ENCODE results near the gene GCAT.
A peak's percentile ranks its signal among the peaks of the same experiment; 100 is the strongest.
"Not testable (repeated sequence)": the region's sequence is repeated elsewhere in the genome, so short reads cannot be mapped to it uniquely, and the experiment has no call there.

GCAT gene

DNA sequence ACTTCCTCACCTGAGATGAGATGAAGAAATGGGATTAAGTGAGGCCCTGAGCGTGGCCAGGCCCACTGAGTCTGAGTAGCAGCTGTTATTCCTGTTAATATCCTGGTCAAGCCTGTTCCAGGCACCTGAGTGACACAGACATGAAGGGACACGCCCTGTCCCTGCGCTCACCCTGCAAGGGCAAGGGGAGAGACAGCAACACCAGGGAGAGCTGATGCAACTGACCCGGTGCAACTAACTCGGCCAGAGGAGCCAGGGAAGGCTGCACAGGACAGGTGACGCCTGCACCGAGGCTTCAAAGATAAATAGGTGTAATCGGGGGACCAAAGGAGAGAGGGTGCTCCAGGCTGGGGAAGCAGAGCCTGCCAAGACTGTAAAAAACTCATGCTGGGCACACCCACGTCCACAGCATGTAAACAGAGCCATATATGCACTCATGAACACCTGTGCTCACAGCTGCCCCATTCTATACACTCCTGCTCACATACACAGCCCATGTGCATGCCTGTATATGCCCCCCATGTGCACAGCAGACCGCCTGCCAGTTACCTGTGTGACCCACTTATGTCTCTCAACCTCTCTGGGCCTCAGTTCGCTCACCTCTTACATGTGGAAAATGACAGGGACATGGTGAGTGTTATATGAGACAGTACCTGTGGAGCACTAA lies 22.8 kb upstream of the GCAT start:
- DNase-seq (ENCODE audit: insufficient read length) = no peak
- no peak for FAIRE-seq
- TF ChIP-seq TAF1 (IDR thresholded peaks at IDR 0.05; ENCODE audit: borderline replicate concordance, low read depth, low read length) (no peak), POLR2A (IDR thresholded peaks at IDR 0.05; ENCODE audit: low read depth, low read length) (no peak), POLR2AphosphoS5 (IDR thresholded peaks at IDR 0.05; ENCODE audit: low read depth, low read length) (no peak)

DNA sequence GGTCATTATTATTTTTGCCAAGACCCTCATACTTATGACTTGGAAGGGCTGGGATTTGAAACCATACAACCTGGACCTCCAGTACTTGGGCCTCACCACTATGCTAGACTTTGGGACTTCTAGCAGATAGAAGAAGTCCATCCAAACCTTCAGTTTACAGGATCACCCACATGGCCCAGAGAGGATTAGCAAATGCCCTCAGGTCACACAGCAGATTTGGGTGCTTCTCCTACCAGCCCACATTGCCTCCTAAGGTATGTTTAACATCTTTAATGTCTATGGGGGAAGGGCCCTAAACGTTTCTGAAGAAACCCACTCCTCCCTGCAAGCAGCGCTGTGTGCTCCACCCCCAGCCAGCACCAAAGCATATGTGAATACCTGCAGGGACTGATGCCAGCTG lies 17.5 kb upstream of the GCAT start:
- TF ChIP-seq TAF1 (IDR thresholded peaks at IDR 0.05; ENCODE audit: borderline replicate concordance, low read depth, low read length) (no peak), POLR2A (IDR thresholded peaks at IDR 0.05; ENCODE audit: low read depth, low read length) (no peak), POLR2AphosphoS5 (IDR thresholded peaks at IDR 0.05; ENCODE audit: low read depth, low read length) (no peak)
- no peak for FAIRE-seq
- DNase-seq (ENCODE audit: insufficient read length) = no peak

DNA sequence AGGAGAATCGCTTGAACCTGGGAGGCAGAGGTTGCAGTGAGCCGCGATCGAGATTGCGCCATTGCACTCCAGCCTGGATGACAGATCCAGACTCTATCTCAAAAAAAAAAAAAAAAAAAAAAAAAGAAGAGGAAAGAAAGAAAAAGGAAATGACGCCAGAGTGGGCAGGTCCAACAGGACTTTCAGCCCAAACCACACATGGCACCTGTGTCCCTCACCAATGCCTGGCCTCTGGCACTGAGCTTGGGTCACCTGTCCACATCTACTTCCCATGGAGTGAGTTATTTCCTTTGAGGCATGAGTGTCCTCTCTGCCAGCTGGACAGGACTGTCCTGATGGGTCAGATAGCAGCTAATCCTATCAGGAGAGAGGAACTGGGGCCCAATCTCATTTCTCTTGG lies 15.2 kb upstream of the GCAT start:
- FAIRE-seq = no peak
- TF ChIP-seq POLR2A (IDR thresholded peaks at IDR 0.05; ENCODE audit: low read depth, low read length) = no peak
- no peak for TF ChIP-seq POLR2AphosphoS5 (IDR thresholded peaks at IDR 0.05; ENCODE audit: low read depth, low read length)
- no peak for TF ChIP-seq TAF1 (IDR thresholded peaks at IDR 0.05; ENCODE audit: borderline replicate concordance, low read depth, low read length)
- no peak for DNase-seq (ENCODE audit: insufficient read length)

DNA sequence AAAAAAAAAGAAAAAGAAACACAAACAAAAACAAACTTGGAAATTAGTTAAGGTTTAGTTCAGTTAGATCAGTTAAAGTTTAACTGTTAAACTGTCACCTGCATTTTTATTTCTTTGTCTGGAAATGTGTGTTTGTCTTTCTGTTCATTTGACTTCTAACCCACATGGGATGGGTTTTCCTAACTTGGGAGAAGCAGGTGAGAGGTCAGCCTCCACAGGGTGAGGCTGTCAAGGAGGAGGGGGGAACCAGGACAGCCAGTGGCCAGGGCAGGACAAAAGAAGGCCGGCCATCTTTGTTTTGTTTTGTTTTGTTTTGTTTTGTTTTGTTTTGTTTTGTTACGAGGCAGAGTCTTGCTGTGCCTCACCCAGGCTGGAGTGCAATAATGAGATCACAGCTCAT lies 13.4 kb upstream of the GCAT start:
- DNase-seq (ENCODE audit: insufficient read length) = no peak
- FAIRE-seq = no peak
- TF ChIP-seq TAF1 (IDR thresholded peaks at IDR 0.05; ENCODE audit: borderline replicate concordance, low read depth, low read length) (no peak), POLR2AphosphoS5 (IDR thresholded peaks at IDR 0.05; ENCODE audit: low read depth, low read length) (no peak), POLR2A (IDR thresholded peaks at IDR 0.05; ENCODE audit: low read depth, low read length) (no peak)

DNA sequence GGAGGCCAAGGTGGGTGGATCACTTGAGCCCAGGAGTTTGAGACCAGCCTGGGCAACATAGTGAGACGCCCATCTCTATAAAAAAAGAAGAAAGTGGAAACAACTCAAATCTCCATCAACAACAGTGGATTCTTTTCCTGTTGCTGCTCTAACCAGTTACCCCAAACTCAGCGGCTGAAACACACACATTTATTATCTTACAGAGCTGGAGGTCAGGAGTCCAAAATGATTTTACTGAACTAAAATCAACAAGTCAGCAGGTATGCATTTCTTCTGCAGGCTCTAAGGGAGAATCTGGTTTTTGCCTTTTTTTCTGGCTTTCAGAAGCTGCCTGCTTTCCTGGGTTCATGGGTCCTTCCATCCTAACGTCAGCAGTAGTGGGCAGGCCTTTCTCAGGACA lies 11.7 kb upstream of the GCAT start:
- TF ChIP-seq POLR2AphosphoS5 (IDR thresholded peaks at IDR 0.05; ENCODE audit: low read depth, low read length) (no peak), POLR2A (IDR thresholded peaks at IDR 0.05; ENCODE audit: low read depth, low read length) (no peak), TAF1 (IDR thresholded peaks at IDR 0.05; ENCODE audit: borderline replicate concordance, low read depth, low read length) (no peak)
- FAIRE-seq = no peak
- no peak for DNase-seq (ENCODE audit: insufficient read length)

DNA sequence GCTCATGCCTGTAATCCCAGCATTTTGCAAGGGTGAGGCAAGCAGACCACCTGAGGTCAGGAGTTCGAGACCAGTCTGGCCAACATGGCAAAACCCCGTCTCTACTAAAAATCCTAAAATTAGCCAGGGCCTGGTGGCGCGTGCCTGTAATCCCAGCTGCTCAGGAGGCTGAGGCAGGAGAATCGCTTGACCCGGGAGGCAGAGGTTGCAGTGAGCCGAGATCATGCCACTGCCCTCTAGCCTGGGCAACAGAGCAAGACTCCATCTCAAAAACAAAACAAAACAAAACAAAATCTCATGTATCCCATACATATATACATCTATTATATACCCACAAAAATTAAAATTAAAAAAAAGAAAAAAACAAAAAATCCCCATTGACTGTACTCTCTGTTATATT lies 10.5 kb upstream of the GCAT start:
- FAIRE-seq; DNase-seq (ENCODE audit: insufficient read length): not testable (repeated sequence)

DNA sequence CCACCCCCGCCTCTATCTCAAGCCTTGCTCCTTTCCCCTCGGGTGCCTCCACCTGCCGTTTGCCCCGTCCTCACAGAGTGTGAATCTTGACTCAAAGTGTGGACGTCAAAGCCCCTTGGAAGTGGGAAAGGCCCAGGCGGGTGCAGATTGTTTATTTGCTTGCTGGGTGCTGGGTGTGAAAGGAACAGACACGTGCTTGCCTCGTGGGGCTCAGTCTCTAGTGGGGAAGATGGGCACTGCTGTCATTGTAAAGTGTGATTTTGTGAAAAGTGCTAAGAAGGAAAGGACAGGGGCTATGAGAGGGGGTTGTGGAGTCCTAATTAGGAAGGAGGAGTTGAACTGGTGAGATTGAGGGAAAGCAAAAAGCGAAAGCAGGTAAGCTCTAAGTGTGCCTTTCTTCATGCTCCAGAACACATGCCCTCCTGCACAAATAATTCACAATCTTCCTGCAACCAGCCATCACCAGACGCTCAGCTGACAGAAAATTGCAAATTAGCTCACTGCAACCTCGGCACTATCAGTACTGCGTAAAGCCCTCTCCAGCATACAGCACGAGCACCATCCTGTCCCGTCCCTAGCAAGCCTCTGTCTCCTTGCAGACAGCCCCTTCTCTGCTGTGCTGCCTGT lies 9.7 kb upstream of the GCAT start:
- no peak for FAIRE-seq
- DNase-seq (ENCODE audit: insufficient read length) = no peak
- TF ChIP-seq POLR2AphosphoS5 (IDR thresholded peaks at IDR 0.05; ENCODE audit: low read depth, low read length) (no peak), TAF1 (IDR thresholded peaks at IDR 0.05; ENCODE audit: borderline replicate concordance, low read depth, low read length) (no peak), POLR2A (IDR thresholded peaks at IDR 0.05; ENCODE audit: low read depth, low read length) (no peak)

DNA sequence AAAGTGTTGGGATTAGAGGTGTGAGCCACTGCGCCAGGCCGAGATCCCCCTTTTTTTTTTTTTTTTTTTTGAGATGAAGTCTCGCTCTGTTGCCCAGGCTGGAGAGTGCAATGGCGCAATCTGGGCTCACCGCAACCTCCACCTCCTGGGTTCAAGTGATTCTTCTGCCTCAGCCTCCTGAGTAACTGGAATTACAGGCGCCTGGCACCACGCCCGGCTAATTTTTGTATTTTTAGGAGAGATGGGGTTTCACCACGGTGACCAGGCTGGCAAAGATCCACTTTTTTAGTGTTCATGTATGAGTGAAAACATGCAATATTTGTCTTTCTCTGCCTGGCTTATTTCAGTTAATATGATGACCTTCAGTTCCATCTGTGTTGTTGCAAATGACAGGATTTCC lies 7.8 kb upstream of the GCAT start:
- not testable (repeated sequence) for FAIRE-seq; DNase-seq (ENCODE audit: insufficient read length)

DNA sequence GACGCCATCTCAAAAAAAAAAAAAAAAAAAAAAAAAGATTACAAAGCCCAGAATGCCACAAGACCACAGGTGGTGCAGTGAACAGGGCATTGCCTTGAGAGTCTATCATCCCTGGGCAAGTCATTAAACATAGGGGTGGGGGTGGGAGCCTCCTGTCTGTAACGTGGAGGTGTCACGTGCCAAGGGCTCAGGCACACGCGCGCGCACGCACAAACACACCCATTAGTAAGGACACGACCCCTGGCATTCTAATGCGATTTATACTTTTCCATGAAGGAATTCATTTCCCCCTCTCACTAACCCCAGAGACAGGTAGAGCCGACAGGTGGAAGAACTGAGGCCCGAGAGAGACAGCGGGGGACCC lies 5.8 kb upstream of the GCAT start:
- TF ChIP-seq TAF1 (IDR thresholded peaks at IDR 0.05; ENCODE audit: borderline replicate concordance, low read depth, low read length) = no peak
- no peak for FAIRE-seq
- no peak for DNase-seq (ENCODE audit: insufficient read length)

DNA sequence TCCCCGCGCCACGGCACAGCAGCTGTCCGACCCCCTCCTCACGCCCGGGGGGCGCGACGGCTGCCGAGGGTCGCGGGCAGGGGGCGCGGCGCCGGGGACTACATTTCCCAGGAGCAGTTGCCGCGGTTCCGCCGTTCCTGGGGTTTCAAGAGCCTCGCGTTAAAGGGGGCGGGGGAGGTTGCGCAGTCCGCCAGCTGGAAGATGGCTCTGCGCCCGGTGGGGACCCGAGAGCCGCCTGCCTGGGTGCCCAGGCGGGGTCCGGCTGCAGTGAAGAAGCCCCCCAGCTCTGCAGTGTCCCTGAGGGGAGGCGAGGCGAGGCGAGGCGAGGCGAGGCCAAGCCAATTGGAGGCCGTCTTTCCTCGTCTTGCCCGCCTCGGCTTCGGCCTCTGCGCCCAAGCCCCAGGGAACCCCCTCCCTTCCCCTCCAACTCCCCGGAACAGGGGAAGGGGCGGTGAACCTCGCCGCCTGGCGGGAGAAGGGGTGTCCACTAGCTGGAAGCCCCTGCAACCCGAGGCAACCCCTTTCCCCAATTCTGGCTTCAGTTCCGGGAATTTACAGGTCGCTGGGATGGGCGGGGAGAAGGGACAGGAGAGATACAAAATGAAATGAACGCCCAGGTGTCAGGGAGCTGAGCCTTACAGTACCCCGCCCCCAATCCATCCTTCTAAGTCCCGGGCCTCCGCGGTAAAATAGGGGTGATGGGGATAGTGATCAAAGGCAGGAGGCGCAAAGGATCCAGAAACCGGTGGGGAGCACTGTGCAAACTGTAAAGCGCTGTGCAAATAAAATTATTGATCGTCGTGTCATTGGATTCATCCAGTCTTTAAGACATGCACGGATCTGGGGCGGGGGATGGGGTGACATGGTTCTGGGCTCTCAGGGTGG lies 5.2 kb upstream of the GCAT start:
- TF ChIP-seq POLR2AphosphoS5 (IDR thresholded peaks at IDR 0.05; ENCODE audit: low read depth, low read length) (no peak), TAF1 (IDR thresholded peaks at IDR 0.05; ENCODE audit: borderline replicate concordance, low read depth, low read length) (no peak), POLR2A (IDR thresholded peaks at IDR 0.05; ENCODE audit: low read depth, low read length) (no peak)
- DNase-seq (ENCODE audit: insufficient read length) (no peak), FAIRE-seq (no peak)

DNA sequence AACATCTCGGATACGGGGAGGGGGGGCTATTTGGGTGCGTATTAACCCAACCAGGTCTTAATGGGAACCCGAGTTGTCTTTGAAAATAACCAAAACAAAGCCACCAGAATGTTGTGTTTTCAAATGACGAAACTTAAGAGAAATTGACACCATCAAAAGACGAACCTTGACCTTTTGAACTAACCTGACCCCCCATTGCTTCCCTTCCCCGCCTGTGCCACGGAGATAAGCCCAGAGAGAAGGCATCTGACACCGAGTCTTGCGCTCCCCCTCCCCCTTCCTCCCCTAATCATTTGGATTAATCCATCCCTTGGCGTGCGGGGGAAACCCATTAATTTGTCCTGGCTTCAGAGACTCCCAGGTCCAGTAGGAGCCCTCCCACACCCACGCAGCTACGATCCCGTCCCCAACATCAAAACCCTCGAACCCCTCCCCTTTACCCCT lies 4.5 kb upstream of the GCAT start:
- DNase-seq (ENCODE audit: insufficient read length) (no peak), FAIRE-seq (no peak)
- TF ChIP-seq TAF1 (IDR thresholded peaks at IDR 0.05; ENCODE audit: borderline replicate concordance, low read depth, low read length) (no peak), POLR2AphosphoS5 (IDR thresholded peaks at IDR 0.05; ENCODE audit: low read depth, low read length) (no peak), POLR2A (IDR thresholded peaks at IDR 0.05; ENCODE audit: low read depth, low read length) (no peak)

DNA sequence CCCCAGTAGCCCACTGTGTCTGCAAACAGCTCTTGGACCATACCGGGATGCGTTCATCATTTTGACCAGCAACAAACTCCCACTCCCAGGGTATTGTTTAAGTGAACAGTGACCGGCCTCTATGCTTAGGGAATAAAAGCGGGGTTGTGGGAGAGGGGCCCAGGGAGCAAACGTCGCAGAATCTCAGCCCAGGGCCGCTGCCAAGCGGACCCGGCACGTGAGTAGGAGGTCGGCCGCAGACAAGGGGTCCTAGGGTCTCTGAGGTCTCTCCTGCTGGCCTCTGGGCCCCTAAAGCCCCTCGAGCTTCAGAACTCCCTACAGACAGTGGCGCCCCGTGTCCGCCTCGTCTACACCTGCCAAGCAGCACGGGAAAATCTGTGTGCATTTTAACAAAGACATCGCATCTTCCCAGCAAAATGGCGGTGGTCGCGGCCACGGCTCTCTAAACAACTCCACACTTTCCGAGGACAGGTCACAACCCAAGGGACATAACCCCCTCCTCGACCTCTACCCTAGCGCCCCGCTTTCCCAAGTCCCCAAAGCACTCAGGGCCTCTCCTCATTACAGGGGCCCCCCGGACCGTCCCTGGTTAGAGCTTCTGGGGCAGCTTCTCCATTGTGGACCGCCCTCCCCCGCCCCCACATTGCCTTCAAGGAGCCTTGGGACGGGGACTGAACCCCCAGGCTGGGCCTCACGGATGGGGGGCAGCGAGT lies 3.9 kb upstream of the GCAT start:
- TF ChIP-seq TAF1 (IDR thresholded peaks at IDR 0.05; ENCODE audit: borderline replicate concordance, low read depth, low read length) (no peak), POLR2A (IDR thresholded peaks at IDR 0.05; ENCODE audit: low read depth, low read length) (no peak), POLR2AphosphoS5 (IDR thresholded peaks at IDR 0.05; ENCODE audit: low read depth, low read length) (no peak)
- peak; percentile 64 for FAIRE-seq
- no peak for DNase-seq (ENCODE audit: insufficient read length)
